Caco-2 (cell line): Measurements from ENCODE around the gene APOL5. TPM values are rescaled to one million over a fixed set of nuclear protein-coding genes. Genes with fewer than 3 reads are reported as not detected.
A peak's percentile ranks its signal among the peaks of the same experiment; 100 is the strongest.
"Not testable (repeated sequence)": the region's sequence is repeated elsewhere in the genome, so short reads cannot be mapped to it uniquely, and the experiment has no call there.

Source experiments
- Bru-seq: library from RNA; stranded (reverse); fragments of 400-500 nt; gene quantifications from one replicate; lab custom pipeline; 2021; lab: Mats Ljungman, UMichigan
- BruChase-seq, 2 experiments: library from RNA; stranded (reverse); fragments of 400-500 nt; gene quantifications; one replicate each; lab custom pipeline; 2021; lab: Mats Ljungman, UMichigan
- BruUV-seq: library from RNA; stranded (reverse); fragments of 400-500 nt; replicated peaks from 2 replicates; lab custom pipeline; 2021; lab: Mats Ljungman, UMichigan
- CTCF ChIA-PET: fragments of 300-600 bp; sonication (Branson Sonifier 250); formaldehyde crosslinking; loops from one replicate; lab custom pipeline; 2022; ENCODE audit warnings: antibody characterized with exemption; lab: Charles Lee
- POLR2A ChIA-PET: fragments of 300-600 bp; sonication (Branson Sonifier 250); formaldehyde crosslinking; loops from one replicate; lab custom pipeline; 2022; ENCODE audit warnings: antibody characterized with exemption; lab: Charles Lee
- DNase-seq, 2 experiments: peaks; one replicate each; pipeline versions ENCODE4 v3.0.0 to v3.0.0-alpha.2; 2020 to 2022
- H3K27me3 ChIP-seq: replicated peaks from 2 replicates; pipeline ENCODE4 v1.6.0; 2011; ENCODE audit warnings: low read length; ENCODE audit not compliant: control insufficient read depth, insufficient read depth
- H3K36me3 ChIP-seq: 2 replicates; pipeline ENCODE4 v1.5.1; 2011; ENCODE audit warnings: low read length; ENCODE audit not compliant: control insufficient read depth, insufficient read depth
- H3K4me1 ChIP-seq: fragments of 250-450 bp; sonication (Bioruptor Pico); 2 replicates; pipeline ENCODE4 v1.5.1; 2020; ENCODE audit warnings: mild to moderate bottlenecking
- H3K4me3 ChIP-seq: 2 replicates; pipeline ENCODE4 v1.5.1; 2011; ENCODE audit warnings: low read depth, mild to moderate bottlenecking, control low read depth, low read length
- H3K9me3 ChIP-seq: fragments of 250-450 bp; sonication (Bioruptor Pico); 2 replicates; pipeline ENCODE4 v1.5.1; 2020; ENCODE audit warnings: mild to moderate bottlenecking, moderate library complexity
- H3K27ac Mint-ChIP-seq: one replicate; pipeline ENCODE4 v1.8.0; 2022; ENCODE audit warnings: mixed read lengths; ENCODE audit not compliant: unreplicated experiment
- H3K27me3 Mint-ChIP-seq: one replicate; pipeline ENCODE4 v1.8.0; 2022; ENCODE audit warnings: mixed read lengths; ENCODE audit not compliant: insufficient read depth, unreplicated experiment
- H3K36me3 Mint-ChIP-seq: one replicate; pipeline ENCODE4 v1.8.0; 2022; ENCODE audit warnings: mild to moderate bottlenecking, mixed read lengths; ENCODE audit not compliant: insufficient read depth, unreplicated experiment
- H3K4me1 Mint-ChIP-seq: one replicate; pipeline ENCODE4 v1.8.0; 2022; ENCODE audit warnings: low read depth, mixed read lengths; ENCODE audit not compliant: unreplicated experiment
- H3K4me3 Mint-ChIP-seq: one replicate; pipeline ENCODE4 v1.8.0; 2022; ENCODE audit warnings: mild to moderate bottlenecking, moderate library complexity, mixed read lengths; ENCODE audit not compliant: unreplicated experiment
- H3K9me3 Mint-ChIP-seq: one replicate; pipeline ENCODE4 v1.8.0; 2022; ENCODE audit warnings: mixed read lengths; ENCODE audit not compliant: unreplicated experiment
- CTCF ChIP-seq, 2 experiments: fragments of 200-600 bp in 1 of 2; IDR thresholded peaks; 1 replicate in 1 of 2; 2 replicates in 1 of 2; pipeline versions ENCODE4 v1.5.1 to v1.8.0; 2011 to 2022; ENCODE audit warnings: antibody characterized with exemption in 1 of 2, control low read depth in 1 of 2, inconsistent platforms in 1 of 2, low read depth in 1 of 2, low read length in 1 of 2, mild to moderate bottlenecking in 1 of 2, moderate library complexity in 1 of 2; ENCODE audit not compliant: insufficient read depth in 1 of 2, severe bottlenecking in 1 of 2, unreplicated experiment in 1 of 2
- intact Hi-C: fragments of 100-400 bp; cut with micrococcal nuclease; formaldehyde crosslinking; loops from one replicate; pipeline ENCODE4 v1.10.0; 2022; ENCODE audit not compliant: unreplicated experiment
- long read RNA-seq: library from polyadenylated mRNA; stranded (forward); transcript quantifications from one replicate; pipeline ENCODE4 v2.0.0, GENCODE V29; 2022
- total RNA-seq: library from RNA; stranded (reverse); gene quantifications from 2 replicates; pipeline ENCODE4 v1.2.3, GENCODE V29; 2022

The APOL5 gene
- total RNA-seq (not detected in 2 replicates), Bru-seq, nascent RNA (not detected), BruChase-seq, experiment 1, labeled RNA remaining after a 2-hour chase (not detected), BruChase-seq, experiment 2, labeled RNA remaining after a 6-hour chase (not detected)
- long read RNA-seq: 0 reads

GRCh38 chr22:35717572-35717971, at the start of gene APOL5:
Gene APOL5 (plus strand): TSS chr22:35717872. CDS start chr22:35717872, 0 bp downstream.
- Histone ChIP-seq H3K27me3 (no peaks in the 10 kb centered on the region), H3K36me3 (no peaks in the 10 kb centered on the region), H3K9me3 (no peaks in the 10 kb centered on the region), H3K4me3 (no peak within 1 kb of the TSS), H3K4me1 (no peaks in the 10 kb centered on the region)
- Mint-ChIP-seq H3K9me3 (peaks cover 9% of the 10 kb centered on the region), H3K4me1 (no peaks in the 10 kb centered on the region), H3K27ac (no peak within 1 kb of the TSS), H3K36me3 (no peaks in the 10 kb centered on the region), H3K27me3 (no peaks in the 10 kb centered on the region), H3K4me3 (no peak within 1 kb of the TSS)
- no peak for DNase-seq
- ChIA-PET POLR2A (interaction anchor here (0.6 kb wide), 1 partner anchor 367 kb away, joined by 4 read pairs; no protein-coding TSS in a partner anchor), CTCF (interaction anchor here (0.6 kb wide), 1 partner anchor 407 kb away, joined by 3 read pairs; no protein-coding TSS in a partner anchor)
- BruUV-seq: no TSS peak
- no peak for TF ChIP-seq CTCF (IDR thresholded peaks at IDR 0.05; ENCODE audit: insufficient read depth in 1 of 2, low read depth in 1 of 2, low read length in 1 of 2, severe bottlenecking in 1 of 2, unreplicated experiment in 1 of 2)
- intact Hi-C loops: no loop called here

DNA sequence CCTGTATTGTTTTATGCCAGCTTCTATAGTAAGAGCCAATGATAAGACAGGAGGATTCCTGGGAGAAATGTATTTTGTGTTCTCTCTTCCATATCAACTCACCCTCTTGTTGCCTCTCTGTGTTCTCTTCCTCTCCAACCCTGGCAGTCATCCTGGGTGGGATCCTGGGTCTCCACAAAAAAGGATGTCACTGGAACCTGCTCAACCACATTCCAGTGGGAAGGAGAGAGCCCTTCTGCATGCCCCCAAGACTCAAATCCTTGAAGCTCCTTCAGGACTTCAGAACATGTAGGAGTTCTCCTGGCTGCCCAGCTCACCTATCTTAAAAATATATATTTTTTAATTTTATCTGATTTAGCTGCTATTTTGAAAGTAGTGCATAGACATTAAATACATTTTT, 43.3 kb upstream of the APOL5 start:
- no peaks in the 10 kb centered on the region for H3K36me3 Mint-ChIP-seq
- H3K4me3 ChIP-seq: no peak overlapping the region
- ChIA-PET POLR2A (no interaction called here), CTCF (no interaction called here)
- peak overlapping the region; percentile 15 for H3K27ac Mint-ChIP-seq
- no peak for TF ChIP-seq CTCF (IDR thresholded peaks at IDR 0.05; ENCODE audit: insufficient read depth in 1 of 2, low read depth in 1 of 2, low read length in 1 of 2, severe bottlenecking in 1 of 2, unreplicated experiment in 1 of 2)
- no peak for DNase-seq
- H3K4me1 ChIP-seq: peaks cover 5% of the 10 kb centered on the region; the same call in 1 of the 2 replicates
- no TSS peak for BruUV-seq
- H3K9me3 Mint-ChIP-seq: peaks cover 10% of the 10 kb centered on the region
- H3K27me3 ChIP-seq: no peaks in the 10 kb centered on the region
- H3K4me3 Mint-ChIP-seq: no peak overlapping the region
- no peaks in the 10 kb centered on the region for H3K36me3 ChIP-seq
- peaks cover 8% of the 10 kb centered on the region; the same call in 1 of the 2 replicates for H3K9me3 ChIP-seq
- peaks cover 14% of the 10 kb centered on the region for H3K4me1 Mint-ChIP-seq
- intact Hi-C loops: no loop called here
- no peaks in the 10 kb centered on the region for H3K27me3 Mint-ChIP-seq

DNA sequence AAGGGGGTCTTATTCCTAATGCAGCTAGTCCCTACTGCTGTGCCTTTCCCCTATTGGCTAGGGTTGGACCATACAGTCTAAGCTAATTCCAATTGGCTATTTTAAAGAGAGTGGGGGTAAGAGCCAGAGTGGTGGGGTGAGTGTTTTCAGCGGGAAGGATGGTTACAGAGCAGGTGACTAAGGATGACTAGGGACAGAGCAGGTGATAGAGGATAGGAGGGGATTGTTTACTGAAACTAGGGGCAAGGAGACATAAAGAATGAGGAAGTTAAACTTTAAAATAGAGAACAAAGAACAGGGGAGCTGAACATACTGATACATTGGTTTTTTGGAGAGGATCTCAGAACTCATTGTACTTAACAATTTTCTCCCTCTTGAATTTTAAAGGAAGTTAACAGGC, 41.6 kb upstream of the APOL5 start:
- H3K27ac Mint-ChIP-seq, DNase-seq, H3K4me1 ChIP-seq, H3K27me3 ChIP-seq, BruUV-seq, CTCF ChIA-PET, H3K4me3 Mint-ChIP-seq, H3K9me3 ChIP-seq, H3K36me3 Mint-ChIP-seq, H3K27me3 Mint-ChIP-seq, H3K4me3 ChIP-seq, intact Hi-C loops, POLR2A ChIA-PET, H3K36me3 ChIP-seq: not testable (repeated sequence)
- Mint-ChIP-seq H3K4me1 (peaks cover 14% of the 10 kb centered on the region), H3K9me3 (peaks cover 17% of the 10 kb centered on the region)
